ENCODE results near the gene SCGN.
A peak's percentile ranks its signal among the peaks of the same experiment; 100 is the strongest.

Gene SCGN

DNA sequence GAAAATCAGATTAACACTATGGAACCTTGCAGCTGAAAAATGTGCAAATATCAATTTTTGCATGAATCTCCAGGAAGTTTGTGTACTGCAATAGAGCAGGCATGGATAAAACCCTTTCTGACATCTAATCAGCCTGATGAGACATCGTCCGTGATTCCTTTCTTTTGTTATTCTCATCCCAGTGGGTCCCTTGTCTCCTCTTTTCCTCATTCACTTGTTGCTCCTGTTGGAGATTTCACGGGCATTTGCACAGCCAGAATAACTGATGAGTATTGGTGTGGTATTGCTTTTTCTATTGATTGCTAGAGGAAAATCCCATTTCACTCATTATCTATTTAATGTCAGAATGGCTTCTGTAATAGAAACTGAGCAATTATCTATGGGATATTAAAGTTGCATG, 39.9 kb downstream of the SCGN start:
- no peak for DNase-seq

DNA sequence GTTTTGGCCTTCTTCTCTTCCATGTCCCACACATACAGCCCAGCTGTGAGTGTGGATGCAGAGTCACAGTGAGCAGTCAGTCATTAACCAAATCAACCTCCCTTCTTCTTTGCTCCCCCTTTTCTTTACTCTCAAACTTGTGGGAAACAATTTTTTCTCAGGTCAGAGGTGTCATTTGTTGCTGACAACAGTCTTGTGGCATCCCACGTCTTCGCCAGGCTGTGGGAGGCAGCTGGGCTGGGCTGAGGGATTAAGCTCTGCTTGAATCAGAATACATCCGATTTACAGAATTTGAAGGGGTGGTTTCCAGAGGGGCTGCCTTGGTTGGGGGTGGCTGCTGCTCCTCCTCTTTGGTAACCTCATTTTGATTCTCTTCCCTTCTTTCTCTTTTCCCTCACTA, 40.5 kb downstream of the SCGN start:
- no peak for DNase-seq

DNA sequence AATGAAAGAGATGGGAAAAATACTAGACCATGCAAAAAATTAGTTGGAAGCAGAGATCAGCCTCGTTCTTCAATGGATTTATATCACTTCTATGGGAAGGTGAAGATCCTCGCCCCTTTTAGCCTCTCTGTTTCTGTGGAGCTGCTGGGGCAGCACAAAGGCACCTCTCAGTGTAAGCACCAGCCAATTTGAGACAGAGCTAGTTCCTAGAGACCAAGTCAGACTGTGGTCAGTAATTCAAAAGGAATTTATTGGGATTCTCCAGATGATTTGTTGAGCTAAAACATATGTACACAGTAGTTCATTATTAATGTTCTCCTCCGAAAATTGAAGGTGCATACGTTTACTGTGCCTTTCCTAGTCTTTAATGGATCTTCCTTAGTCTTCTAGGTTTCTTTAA, 42.4 kb downstream of the SCGN start:
- DNase-seq: no peak

DNA sequence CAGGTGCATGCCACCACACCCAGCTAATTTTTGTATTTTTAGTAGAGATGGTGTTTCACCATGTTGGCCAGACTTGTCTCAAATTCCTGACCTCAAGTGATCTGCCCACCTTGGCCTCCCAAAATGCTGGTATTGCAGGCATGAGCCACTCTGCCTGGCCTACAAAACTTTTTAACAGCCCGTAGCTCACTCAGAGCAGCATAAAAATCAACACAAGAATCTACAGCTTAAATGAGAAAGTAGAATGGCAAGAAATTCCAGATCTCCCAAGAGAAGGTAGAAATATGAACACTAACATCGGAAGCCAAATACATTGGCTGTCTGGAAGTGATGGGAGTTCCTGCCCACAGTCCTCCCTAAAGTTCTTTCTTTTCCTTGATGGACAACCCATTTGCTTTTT, 43.7 kb downstream of the SCGN start:
- no peak for DNase-seq

DNA sequence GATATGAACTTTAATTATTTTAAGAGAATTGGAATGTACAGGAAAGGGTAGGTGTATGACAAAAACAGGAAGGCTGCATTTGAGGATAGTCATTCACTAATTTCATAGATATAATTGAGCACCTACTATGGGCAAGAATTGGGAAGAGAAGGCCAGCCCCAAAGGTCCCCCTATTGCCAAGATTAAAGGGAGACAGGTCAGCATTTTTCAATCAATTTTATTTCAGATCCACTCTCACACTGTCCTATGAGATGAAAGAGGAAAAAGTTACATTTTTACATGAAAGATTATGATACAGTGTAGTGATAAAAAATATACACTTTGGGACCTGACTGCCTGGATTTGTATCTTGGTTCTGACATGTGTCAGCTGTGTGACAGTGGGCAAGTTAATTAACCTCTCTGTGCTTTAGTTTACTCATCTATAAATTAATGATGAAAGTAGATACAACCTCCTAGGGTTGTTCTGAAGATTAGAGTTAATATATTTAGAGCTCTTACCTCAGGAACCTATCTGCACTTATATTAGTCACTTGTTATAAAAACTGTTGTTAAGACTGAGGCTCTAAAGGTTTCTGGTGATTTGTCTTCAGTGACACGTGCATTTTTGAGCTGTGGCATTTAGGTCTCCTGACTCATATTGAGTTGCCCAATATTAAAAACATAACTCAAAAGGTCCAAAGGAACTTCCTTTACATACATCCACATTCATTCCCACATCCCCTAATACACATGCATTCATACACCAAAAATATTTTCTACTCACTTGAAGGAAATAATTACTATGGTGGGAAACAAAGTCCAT, 45.7 kb downstream of the SCGN start:
- DNase-seq: no peak

DNA sequence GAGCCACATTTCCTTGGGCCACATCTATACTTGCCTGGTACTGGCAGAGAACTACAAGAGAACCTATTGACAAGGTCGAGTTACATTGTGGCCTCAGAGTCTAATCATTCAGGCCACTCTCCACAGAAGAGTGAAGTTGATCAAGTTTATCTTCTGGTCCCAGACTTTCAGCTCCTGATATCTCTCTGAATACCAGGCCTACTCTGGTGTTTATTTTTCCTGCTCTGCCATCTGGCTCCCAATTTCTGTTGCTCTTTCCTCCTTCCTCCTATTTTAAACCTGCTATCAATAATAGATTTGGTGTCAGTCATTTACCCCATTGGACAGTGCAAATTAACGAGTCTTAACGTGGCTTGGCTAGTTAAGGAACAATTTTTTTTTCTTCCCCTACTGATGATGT, 46.6 kb downstream of the SCGN start:
- no peak for DNase-seq

DNA sequence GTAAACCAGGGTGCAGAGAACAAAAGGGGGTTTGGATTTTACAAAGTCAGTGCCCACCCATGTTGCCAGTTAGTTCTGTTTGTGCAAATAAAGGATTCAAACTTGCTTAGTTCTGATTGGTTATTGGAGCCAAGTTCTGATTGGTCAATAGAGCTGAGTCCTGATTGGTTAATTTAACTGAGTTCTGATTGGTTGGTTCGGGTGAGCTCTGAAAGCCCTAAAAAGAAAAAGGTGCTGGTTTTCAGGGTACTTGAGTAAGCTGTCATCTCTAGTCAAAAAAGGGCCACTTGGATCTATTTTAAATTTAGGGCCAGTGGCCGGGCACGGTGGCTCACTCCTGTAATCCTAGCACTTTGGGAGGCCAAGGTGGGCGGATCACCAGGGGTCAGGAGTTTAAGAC, 47.6 kb downstream of the SCGN start:
- no peak for DNase-seq

DNA sequence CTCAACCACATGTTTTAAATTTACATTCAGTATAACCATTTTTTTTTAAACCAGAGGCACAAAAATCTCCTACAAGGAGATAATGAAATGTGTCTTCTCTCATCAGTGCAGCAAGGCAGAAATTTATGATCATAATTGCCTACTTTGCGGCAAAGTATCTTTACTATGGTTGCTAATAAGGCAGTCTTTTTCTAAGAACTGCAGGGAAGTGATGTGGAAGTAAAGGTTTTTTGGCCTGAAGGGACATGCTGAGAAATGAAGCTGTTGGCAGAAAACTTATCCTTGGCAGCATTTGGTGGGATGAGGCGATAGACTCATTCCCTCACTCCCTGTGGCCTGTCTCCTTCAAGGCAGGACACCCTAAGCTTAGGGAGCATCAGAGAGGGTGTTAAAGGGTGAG, 48.7 kb downstream of the SCGN start:
- no peak for DNase-seq

DNA sequence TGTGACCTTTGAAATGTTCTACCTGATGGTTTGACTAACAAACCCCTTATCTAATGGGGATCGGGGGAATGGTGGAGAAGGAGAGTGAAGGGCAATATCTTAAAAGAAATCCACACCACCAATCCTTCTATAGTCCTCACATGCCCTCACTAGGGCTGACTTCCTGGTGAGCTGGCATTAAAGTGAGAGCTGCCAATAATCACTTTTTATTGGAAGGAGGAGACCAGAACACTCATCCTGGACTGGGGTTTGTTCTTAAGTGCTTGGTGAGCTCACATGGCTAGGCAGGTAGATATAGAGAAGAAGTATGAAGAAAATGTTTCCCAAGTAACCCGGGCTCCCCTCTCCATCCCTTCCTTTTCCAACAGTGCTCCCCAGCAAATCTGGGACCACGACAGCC, 49.8 kb downstream of the SCGN start:
- no peak for DNase-seq

DNA sequence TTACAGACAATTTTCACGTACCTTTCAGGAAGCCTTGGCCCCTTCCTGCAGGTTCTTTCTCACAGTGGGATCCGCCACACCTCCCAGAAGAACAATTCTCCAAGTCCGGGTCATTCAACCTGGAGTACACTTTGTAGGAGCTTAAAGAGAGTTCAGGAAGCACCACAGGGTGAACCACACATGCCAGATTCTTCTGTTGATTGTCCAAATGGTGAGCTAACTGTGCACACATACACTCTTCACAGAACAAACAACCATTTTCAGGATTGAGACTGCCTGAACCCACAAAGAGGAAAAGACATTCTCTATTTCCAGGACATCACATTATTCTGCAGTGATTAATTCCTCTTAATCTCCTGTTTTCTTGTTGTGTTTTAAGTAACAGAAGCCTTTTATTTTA, 51.0 kb downstream of the SCGN start:
- no peak for DNase-seq

DNA sequence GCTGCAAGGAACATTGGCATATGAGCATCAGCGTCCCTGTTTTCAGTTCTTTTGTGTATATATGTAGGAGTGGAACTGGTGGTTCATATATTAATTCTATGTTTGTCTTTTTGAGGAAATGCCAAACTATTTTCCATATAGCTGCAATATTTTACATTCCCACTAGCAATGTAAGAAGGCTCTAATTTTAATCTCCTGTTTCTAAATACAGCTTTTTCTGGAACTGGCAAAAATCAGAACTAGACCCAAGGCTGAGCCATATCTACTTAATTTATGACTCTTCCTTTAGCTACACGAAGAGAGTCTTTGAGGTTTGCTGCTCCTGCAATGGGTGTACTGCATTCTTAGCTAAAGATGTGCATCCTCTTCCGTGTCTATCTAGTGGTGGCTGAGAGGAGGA, 52.0 kb downstream of the SCGN start:
- no peak for DNase-seq

DNA sequence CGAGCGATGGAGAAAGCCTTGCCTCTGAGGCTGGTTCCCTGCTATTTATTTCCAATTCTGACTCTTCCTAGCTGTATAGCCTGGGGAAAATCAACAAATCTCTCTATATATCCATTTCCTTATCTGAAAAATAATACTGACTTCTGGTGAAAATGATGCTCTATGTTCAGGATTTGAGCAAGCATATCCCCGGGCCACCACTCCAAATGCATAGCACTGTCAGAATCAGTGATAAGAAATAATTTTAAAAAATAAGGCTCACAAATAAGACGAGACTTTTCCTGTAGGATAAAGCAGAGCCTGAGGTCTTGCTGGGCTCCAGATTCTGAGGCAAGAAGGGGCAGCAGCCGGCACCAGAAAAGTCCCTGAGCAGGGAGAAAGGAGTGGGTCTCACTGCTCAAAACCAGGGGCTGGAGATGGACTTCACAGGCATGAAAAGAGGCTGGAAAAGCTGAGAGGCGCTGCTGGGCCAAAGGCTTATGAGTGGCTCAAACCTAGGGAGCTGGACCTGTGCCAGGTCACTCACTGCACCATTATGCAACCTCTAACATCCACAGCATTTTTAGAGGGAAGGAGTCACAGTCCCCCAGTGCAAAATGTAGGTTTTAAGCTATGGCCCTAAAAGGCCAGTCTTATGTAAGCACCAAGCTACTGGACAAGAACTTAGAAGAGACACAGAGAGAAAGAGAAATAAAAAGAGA, 54.4 kb downstream of the SCGN start:
- DNase-seq: no peak

DNA sequence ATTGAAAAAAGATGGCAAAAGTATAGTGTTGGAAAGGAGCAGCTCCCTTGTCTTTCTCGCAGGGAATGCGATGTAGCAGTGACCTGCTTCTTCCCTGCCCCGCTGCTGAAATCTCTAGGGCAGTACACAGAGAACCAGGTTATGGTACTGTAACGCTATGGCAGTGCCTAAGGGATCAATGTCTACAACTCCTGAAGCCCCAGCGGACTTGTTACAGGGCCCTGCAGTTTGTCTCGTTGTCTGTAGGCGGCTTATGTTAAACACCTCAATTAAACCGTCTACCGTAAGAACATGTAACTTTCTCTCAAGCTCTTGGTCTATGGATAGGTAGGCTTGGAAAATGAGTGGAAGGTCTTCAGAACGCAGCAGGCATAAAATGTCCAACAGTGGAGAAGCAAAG, 57.7 kb downstream of the SCGN start:
- no peak for DNase-seq

DNA sequence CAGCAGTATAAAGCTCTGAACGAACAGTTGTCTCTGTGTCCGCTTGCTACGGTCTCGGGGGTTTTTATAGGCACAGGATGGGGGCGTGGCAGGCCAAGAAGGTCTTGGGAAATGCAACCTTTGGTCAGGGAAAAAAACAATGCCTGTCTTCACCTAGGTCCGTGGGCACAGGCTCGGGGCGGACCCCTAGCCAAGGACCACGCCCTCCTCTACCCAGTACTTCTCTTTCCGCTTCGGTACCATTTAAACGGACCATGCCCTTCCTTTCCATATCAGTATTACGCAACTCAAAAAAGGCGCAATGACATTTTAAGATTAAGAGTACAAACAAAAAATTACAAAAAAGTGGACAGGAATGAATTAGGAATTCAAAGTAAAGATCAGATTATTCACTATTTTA, 58.3 kb downstream of the SCGN start:
- no peak for DNase-seq

DNA sequence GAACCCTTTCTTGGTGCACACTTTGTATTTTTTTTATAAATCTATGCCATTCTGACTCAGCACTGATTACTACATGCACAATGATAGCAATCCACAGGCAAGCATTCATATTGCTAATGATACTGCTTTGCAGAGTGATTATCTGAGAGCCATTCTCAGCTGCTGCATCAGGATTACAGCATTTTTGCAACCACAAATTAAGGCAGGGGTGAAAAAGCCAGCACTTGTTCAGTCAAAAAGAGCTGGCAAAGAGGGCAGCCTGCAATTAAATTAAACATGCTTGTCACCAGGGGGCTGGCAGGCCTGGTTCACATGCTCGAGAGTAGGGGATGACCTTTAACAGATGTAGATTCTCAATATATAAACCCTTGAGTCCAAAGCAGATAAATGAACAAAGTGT, 61.8 kb downstream of the SCGN start:
- DNase-seq: no peak

DNA sequence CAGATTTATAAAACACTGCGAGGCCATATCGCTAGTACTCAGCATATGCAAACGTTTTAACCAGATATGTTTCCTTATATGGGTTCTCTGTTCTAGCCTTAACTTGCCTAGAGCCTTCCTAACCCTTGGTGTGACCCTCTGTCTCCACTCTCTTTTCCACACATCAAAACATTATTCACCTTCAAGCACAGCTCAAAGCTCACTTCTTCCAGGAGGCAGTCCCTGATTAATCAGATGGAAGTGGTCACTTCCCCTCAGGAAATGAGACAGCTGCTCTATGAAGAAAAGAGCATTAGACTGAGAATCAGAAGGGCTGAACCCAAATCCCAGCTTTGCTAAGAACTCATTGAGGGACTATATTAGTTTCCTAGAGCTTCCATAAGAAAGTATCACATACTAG, 62.8 kb downstream of the SCGN start:
- no peak for DNase-seq

DNA sequence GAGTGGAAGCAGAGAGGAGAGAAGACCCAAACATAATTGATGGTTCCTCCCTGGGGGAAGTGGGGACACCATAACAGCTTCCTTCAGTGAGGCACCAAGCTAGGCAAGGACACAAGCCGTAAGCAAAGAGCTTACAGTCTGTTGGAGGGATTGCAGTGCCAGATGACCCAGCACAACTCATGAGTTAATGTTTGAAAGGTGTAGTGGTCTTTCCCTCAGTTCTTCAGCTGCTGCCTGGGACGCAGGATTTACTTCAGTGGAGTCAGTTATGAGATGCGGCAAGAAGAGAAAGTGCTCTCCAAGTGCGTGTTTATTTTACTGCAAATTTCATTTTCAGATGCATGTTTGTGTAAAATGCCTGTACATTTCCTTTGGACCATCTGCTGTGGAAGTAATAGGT, 63.8 kb downstream of the SCGN start:
- no peak for DNase-seq

DNA sequence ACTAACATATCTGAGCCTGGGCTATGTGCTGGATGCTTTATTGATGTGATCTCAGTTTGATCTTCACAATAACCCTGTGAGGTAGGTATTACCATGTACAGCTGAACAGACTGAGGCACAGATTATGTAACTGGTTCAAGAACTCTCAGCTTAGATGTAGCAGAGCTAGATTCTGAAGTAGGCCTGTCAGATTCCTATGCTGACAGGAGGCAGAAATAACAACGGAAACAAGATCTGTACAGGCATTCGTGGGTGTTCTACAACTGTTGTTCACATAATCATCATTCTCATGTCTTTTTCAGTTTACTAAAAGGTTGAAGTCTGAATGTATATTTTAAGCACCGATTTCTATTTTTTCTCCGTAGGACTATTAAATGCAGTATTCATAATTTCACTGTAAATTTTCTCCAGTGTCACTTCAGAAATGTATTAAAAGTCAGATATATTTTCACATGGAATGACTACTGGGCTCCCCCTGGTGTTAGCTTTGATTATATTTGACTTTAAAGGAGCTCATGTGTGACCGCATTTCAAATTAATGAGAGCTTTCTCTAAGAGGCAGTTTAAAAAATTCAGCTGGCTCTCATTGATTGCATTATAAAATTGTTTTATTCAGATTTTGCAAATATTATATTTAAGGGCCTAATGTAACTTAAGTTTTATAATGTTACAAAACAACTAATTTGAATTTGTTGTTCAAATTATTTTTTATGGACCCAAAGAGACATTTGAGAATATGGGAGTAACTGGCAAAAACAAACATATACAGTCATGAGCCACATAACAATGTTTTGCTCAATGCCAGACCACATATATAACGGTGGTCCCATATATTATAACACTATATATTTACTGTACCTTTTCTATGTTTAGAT, 66.1 kb downstream of the SCGN start:
- peak; percentile 12 for DNase-seq

DNA sequence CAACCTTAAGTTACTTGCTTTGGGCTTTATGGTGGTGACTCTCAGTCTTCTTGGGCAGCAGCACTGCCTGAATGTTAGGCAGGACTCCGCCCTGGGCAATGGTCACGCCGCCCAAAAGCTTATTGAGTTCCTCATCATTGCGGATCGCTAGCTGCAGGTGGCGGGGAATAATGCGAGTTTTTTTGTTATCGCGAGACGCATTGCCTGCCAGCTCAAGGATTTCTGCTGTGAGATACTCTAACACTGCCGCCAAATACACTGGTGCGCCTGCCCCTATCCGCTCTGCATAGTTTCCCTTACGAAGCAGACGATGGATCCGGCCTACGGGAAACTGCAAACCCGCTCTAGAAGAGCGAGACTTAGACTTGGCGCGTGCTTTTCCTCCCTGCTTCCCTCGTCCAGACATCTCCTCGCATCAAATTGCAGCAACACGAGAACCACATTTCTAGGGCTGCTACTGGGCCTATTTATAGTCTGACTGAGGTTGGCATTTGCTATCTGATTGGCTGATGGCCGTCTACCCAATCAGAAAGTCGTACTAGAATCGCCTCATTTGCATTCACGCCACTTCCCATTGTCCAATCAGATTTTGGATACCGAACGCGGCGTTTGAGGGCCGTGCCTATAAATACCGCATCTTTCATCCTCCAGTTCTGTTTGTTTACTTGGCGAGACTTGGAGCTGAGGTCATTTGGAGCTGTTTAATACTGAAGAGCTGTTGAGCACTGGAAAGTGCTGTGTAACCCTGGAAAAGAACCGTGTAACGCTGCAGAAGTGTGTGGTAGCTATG, 74.3 kb downstream of the SCGN start:
- DNase-seq: no peak

DNA sequence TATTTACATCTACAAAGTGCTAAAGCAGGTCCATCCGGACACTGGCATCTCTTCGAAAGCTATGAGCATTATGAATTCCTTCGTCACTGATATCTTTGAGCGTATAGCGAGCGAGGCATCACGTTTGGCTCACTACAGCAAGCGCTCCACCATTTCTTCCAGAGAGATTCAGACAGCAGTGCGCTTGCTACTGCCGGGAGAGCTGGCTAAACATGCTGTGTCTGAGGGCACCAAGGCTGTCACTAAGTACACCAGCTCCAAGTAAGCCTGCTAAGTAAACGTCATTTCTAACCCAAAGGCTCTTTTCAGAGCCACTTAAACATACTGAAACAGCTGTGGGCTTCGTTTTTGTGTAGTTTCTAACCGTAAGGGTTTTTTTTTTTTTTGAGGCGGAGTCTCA, 75.0 kb downstream of the SCGN start:
- DNase-seq: no peak

DNA sequence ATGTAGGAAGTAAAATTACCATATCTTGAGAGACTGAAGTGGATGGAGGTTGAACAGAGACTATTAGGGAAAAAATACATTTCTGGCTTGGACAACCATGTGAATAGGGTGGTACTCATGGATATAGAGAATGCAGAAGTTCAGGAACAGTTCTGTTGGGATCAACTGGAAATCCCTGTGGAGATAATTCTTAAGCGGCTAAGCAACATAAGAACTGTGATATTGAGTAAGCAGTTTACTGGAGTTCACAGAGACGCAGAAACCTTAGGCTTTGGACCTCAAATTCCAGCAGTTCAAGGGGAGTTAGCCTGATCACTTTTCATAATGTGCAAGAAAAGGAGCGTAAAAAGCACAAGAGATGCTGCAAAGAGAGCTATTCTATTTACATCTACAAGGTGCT, 78.9 kb downstream of the SCGN start:
- DNase-seq: no peak

DNA sequence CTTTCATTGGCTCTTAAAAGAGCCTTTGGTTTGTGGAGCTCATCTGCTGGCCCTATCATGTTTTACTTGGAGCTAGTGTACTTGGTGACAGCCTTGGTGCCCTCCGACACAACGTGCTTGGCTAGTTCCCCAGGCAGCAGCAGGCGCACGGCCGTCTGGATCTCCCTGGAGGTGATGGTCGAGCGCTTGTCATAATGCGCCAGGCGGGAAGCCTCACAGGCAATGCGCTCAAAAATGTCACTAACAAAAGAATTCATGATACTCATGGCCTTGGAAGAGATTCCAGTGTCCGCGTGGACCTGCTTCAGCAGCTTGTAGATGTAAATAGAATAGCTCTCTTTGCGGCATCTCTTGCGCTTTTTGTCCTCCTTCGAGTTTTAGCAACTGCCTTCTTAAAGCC, 79.7 kb downstream of the SCGN start:
- no peak for DNase-seq
